Astrocyte (in vitro differentiated cells and primary cell): ENCODE data around the gene LRP1B. TPM values are rescaled to one million over a fixed set of nuclear protein-coding genes. Genes with fewer than 3 reads are reported as not detected.
A peak's percentile ranks its signal among the peaks of the same experiment; 100 is the strongest.

Experiments used
- DNase-seq: peaks from one replicate; pipeline ENCODE4 v3.0.0-alpha.2; 2010; ENCODE audit warnings: low read depth
- FAIRE-seq: peaks from 2 replicates; lab custom pipeline; 2011; peaks lifted over from hg19 to GRCh38; lab: Jason Lieb, UNC
- H2AFZ ChIP-seq: 2 replicates; pipeline ENCODE4 v1.6.0; 2012; ENCODE audit warnings: low read depth, low read length, inconsistent platforms
- H3K27ac ChIP-seq: 2 replicates; pipeline ENCODE4 v1.5.1; 2011; ENCODE audit warnings: low read depth, low read length, inconsistent platforms
- H3K27me3 ChIP-seq: 2 replicates; pipeline ENCODE4 v1.6.0; 2011; ENCODE audit warnings: low read length, inconsistent platforms; ENCODE audit not compliant: insufficient read depth
- H3K36me3 ChIP-seq: 2 replicates; pipeline ENCODE4 v1.5.1; 2011; ENCODE audit warnings: low read length, inconsistent platforms; ENCODE audit not compliant: insufficient read depth
- H3K4me1 ChIP-seq: 2 replicates; pipeline ENCODE4 v1.5.1; 2011; ENCODE audit warnings: low read length, inconsistent platforms; ENCODE audit not compliant: insufficient read depth
- H3K4me2 ChIP-seq: 2 replicates; pipeline ENCODE4 v1.6.0; 2012; ENCODE audit warnings: low read length, inconsistent platforms
- H3K4me3 ChIP-seq: 2 replicates; pipeline ENCODE4 v1.5.1; 2011; ENCODE audit warnings: low read depth, mild to moderate bottlenecking, low read length, inconsistent platforms; ENCODE audit not compliant: insufficient read depth
- H3K79me2 ChIP-seq: 2 replicates; pipeline ENCODE4 v1.6.0; 2012; ENCODE audit warnings: mild to moderate bottlenecking, low read length, inconsistent platforms; ENCODE audit not compliant: insufficient read depth
- H3K9ac ChIP-seq: 2 replicates; pipeline ENCODE4 v1.6.0; 2012; ENCODE audit warnings: mild to moderate bottlenecking, low read length, inconsistent platforms
- H3K9me3 ChIP-seq: 2 replicates; pipeline ENCODE4 v1.5.1; 2012; ENCODE audit warnings: low read depth, mild to moderate bottlenecking, low read length, inconsistent platforms; ENCODE audit not compliant: insufficient read depth
- H4K20me1 ChIP-seq: 2 replicates; pipeline ENCODE4 v1.6.0; 2012; ENCODE audit warnings: low read length, inconsistent platforms; ENCODE audit not compliant: insufficient read depth
- H3K27ac Mint-ChIP-seq: one replicate; pipeline ENCODE4 v1.8.0; 2021; ENCODE audit warnings: mild to moderate bottlenecking, mixed read lengths; ENCODE audit not compliant: unreplicated experiment
- H3K27me3 Mint-ChIP-seq: one replicate; pipeline ENCODE4 v1.8.0; 2021; ENCODE audit warnings: low read depth, mixed read lengths; ENCODE audit not compliant: unreplicated experiment
- H3K36me3 Mint-ChIP-seq: one replicate; pipeline ENCODE4 v1.8.0; 2021; ENCODE audit warnings: low read depth, mixed read lengths; ENCODE audit not compliant: unreplicated experiment
- H3K4me1 Mint-ChIP-seq: one replicate; pipeline ENCODE4 v1.8.0; 2021; ENCODE audit warnings: low read depth, mixed read lengths; ENCODE audit not compliant: unreplicated experiment
- H3K4me3 Mint-ChIP-seq: one replicate; pipeline ENCODE4 v1.8.0; 2021; ENCODE audit warnings: mild to moderate bottlenecking, moderate library complexity, mixed read lengths; ENCODE audit not compliant: unreplicated experiment
- H3K9me3 Mint-ChIP-seq: one replicate; pipeline ENCODE4 v1.8.0; 2021; ENCODE audit warnings: mild to moderate bottlenecking, mixed read lengths; ENCODE audit not compliant: unreplicated experiment
- EZH2 ChIP-seq: IDR thresholded peaks from 2 replicates; pipeline ENCODE4 v1.6.1; 2012; ENCODE audit warnings: mild to moderate bottlenecking, low read length, inconsistent platforms; ENCODE audit not compliant: insufficient read depth
- total RNA-seq: library from RNA; stranded (reverse); gene quantifications from 2 replicates; pipeline ENCODE4 v1.2.1, GENCODE V29; 2021
- TF ChIP-seq, protein P1 (sequence below): IDR thresholded peaks from 2 replicates; pipeline ENCODE4 v1.5.1; 2011; ENCODE audit warnings: low read depth, mild to moderate bottlenecking, inconsistent platforms, low read length, moderate library complexity; ENCODE audit not compliant: insufficient read depth

LRP1B gene
- total RNA-seq, 1 donor from 2014 or later, result 1.5 TPM

DNA sequence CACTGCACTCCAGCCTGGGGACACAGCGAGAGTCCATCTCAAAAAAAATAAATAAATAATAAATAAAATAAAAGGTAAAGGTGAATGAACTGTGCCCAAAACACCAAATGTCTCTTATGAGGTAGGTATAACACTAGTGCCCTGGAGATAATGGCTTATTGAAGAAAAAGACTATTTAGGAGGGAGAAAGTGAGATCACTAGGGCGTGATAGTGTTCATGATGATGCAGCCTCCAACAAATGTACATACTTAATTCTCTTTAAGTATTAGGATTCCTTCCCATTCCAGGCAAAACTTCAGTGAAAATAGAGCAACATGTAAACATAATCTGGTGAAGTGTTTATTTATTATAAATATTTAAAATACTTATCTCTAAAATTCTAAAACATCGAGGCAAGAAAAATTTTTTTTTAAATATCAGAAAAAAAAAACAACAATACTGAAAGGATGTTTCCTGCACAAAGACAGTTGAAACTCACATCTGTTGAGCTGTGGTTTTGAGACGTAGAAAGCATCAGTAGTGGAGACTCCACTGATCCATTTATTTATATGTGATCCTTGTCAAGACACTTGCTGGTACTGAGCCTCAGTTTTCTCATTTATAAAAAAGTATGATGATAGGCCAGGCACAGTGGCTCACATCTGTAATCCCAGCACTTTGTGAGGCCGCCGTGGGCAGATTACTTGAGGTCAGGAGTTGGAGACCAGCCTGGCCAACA is 183.3 kb downstream of the LRP1B start:
- Mint-ChIP-seq H3K4me3 (no peak overlapping the region), H3K36me3 (no peaks in the 10 kb centered on the region), H3K4me1 (no peaks in the 10 kb centered on the region), H3K27me3 (no peaks in the 10 kb centered on the region), H3K9me3 (no peaks in the 10 kb centered on the region), H3K27ac (no peak overlapping the region)
- DNase-seq, result no peak
- Histone ChIP-seq H3K36me3 (no peaks in the 10 kb centered on the region), H3K4me2 (no peak overlapping the region), H4K20me1 (no peaks in the 10 kb centered on the region), H3K9me3 (no peaks in the 10 kb centered on the region), H3K4me1 (no peaks in the 10 kb centered on the region), H3K27me3 (no peaks in the 10 kb centered on the region), H2AFZ (no peak overlapping the region), H3K27ac (no peak overlapping the region), H3K79me2 (no peaks in the 10 kb centered on the region), H3K4me3 (no peak overlapping the region), H3K9ac (no peak overlapping the region)
- TF ChIP-seq EZH2, result no peak
- TF ChIP-seq, protein P1, sequence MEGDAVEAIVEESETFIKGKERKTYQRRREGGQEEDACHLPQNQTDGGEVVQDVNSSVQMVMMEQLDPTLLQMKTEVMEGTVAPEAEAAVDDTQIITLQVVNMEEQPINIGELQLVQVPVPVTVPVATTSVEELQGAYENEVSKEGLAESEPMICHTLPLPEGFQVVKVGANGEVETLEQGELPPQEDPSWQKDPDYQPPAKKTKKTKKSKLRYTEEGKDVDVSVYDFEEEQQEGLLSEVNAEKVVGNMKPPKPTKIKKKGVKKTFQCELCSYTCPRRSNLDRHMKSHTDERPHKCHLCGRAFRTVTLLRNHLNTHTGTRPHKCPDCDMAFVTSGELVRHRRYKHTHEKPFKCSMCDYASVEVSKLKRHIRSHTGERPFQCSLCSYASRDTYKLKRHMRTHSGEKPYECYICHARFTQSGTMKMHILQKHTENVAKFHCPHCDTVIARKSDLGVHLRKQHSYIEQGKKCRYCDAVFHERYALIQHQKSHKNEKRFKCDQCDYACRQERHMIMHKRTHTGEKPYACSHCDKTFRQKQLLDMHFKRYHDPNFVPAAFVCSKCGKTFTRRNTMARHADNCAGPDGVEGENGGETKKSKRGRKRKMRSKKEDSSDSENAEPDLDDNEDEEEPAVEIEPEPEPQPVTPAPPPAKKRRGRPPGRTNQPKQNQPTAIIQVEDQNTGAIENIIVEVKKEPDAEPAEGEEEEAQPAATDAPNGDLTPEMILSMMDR, result no peak
- no peak for FAIRE-seq

DNA sequence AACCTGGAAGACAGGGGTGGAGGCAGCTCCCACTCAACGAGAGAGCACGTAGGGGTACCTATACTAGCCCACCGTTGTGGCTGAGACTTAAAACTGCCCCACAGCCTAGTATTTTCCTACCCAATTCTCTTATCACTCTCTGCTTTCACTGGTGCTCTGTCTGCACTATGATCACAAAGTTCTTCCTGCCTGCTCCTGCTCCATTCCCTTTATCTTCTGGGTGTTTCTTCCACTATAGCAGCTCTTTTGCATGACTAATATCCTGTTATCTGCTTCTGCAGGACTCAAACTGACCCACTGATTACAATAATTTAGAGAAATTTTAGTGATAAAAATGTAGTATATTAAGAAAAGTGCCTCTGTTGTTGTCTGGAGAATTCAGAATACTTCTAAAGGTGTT is 184.8 kb downstream of the LRP1B start:
- Histone ChIP-seq H4K20me1 (no peaks in the 10 kb centered on the region), H3K9ac (no peak overlapping the region), H2AFZ (no peak overlapping the region), H3K4me3 (no peak overlapping the region), H3K79me2 (no peaks in the 10 kb centered on the region), H3K9me3 (no peaks in the 10 kb centered on the region), H3K36me3 (no peaks in the 10 kb centered on the region), H3K4me1 (no peaks in the 10 kb centered on the region), H3K27ac (no peak overlapping the region), H3K4me2 (no peak overlapping the region), H3K27me3 (no peaks in the 10 kb centered on the region)
- Mint-ChIP-seq H3K4me1 (no peaks in the 10 kb centered on the region), H3K36me3 (no peaks in the 10 kb centered on the region), H3K27ac (no peak overlapping the region), H3K9me3 (no peaks in the 10 kb centered on the region), H3K27me3 (no peaks in the 10 kb centered on the region), H3K4me3 (no peak overlapping the region)
- DNase-seq (peak; percentile 3), FAIRE-seq (no peak)
- TF ChIP-seq, protein P1, result no peak
- no peak for TF ChIP-seq EZH2

DNA sequence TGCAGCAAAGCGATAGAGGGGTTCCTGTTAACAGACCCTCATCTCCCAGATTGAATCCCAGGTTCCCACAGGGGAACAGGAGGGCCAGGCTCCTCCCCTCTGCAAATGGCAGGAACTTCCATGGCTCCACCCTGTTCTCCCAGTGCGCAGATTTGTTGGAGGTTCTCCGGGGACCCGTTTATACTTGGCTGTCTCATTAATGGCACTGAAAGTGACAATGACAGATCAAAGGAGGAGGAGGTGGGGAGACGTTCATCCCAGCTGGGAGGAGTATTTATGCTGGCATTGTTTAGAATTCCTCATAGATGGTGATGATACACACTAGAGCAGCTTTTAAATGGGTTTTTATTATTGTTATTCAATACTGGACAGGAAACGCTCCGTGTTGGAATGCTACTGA is 186.9 kb downstream of the LRP1B start:
- Histone ChIP-seq H3K4me3 (no peak overlapping the region), H3K27ac (no peak overlapping the region), H2AFZ (no peak overlapping the region), H3K27me3 (no peaks in the 10 kb centered on the region), H3K4me2 (no peak overlapping the region), H3K9me3 (no peaks in the 10 kb centered on the region), H3K36me3 (no peaks in the 10 kb centered on the region), H4K20me1 (no peaks in the 10 kb centered on the region), H3K79me2 (no peaks in the 10 kb centered on the region), H3K4me1 (no peaks in the 10 kb centered on the region), H3K9ac (no peak overlapping the region)
- FAIRE-seq (no peak), DNase-seq (no peak)
- H3K27me3 Mint-ChIP-seq, result no peaks in the 10 kb centered on the region
- no peak overlapping the region for H3K4me3 Mint-ChIP-seq
- TF ChIP-seq, protein P1, result no peak
- TF ChIP-seq EZH2, result no peak
- no peak overlapping the region for H3K27ac Mint-ChIP-seq
- H3K4me1 Mint-ChIP-seq, result peaks cover 1% of the 10 kb centered on the region
- no peaks in the 10 kb centered on the region for H3K9me3 Mint-ChIP-seq
- no peaks in the 10 kb centered on the region for H3K36me3 Mint-ChIP-seq
